Measurements from ENCODE around the gene PSD.

PSD gene

DNA sequence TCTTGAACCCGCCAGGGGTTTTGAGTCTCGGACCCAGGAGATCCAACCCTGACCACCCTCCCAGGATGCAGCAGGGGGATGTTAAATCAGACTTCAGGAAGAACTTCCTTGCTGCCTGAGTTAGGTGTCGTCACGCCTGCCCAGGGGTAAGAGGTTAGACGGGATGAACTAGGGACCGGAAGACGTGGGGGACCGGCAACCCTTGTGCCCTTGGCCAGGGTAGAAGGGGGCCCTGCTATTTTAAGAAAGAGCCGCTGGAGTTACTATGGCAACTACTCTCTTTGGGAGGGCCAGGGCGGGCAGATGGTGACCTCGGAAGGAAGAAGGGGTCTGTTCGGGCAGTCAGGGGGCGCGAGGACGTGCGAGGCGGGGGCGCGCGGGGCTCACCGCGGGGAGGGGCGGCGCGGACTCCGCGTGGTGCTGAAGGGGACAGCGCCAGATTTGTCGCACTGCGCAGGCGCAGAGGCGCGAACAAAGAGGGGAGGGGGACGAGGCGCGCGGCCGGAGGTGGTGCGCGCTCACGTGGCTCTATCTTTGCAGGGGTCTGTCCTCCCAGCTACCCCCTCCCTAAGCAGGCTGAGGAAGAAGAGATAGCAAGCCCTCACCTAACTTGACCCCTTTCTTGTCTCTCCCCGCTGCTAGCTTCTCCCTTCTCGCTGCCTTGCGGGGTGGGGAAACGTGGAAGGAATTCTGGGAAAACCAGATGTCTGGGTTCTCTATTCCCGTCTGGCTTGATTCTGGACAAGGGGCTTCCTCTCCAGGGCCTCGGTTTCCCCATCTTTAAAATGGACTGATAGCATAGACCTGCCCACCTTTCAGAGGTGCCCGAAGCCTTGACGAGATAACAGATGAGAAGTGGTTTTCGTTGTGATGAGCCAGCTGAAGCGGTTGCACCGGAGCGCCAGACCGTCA lies 940 bp upstream of the PSD start:
- POLR2A ChIA-PET: interaction anchor here (0.6 to 5.8 kb wide), 13 partner anchors 8 to 301 kb away, joined by 3 to 75 read pairs (median 4); partner anchors contain the start of genes ACTR1A, C10orf95, CUEDC2 and NFKB2
- CTCF ChIA-PET: interaction anchor here (1.0 to 4.0 kb wide), 5 partner anchors 13 to 188 kb away, joined by 4 to 14 read pairs (median 6); partner anchors contain the start of gene CUEDC2
- DNase-seq (ENCODE audit: extremely low spot score): peak; percentile 91
- TF ChIP-seq HDGF (IDR thresholded peaks at IDR 0.05; ENCODE audit: borderline replicate concordance) (no peak), FOXA1 (IDR thresholded peaks at IDR 0.05) (no peak), ARNT (IDR thresholded peaks at IDR 0.05) (no peak), BHLHE40 (IDR thresholded peaks at IDR 0.05; ENCODE audit: borderline replicate concordance) (no peak), LEF1 (IDR thresholded peaks at IDR 0.05; ENCODE audit: borderline replicate concordance) (no peak), FOXM1 (IDR thresholded peaks at IDR 0.05; ENCODE audit: borderline replicate concordance) (no peak), ZNF384 (IDR thresholded peaks at IDR 0.05) (no peak), FOXK2 (IDR thresholded peaks at IDR 0.05) (no peak), PKNOX1 (IDR thresholded peaks at IDR 0.05) (no peak), CTBP1 (IDR thresholded peaks at IDR 0.05; ENCODE audit: borderline replicate concordance) (no peak), SUZ12 (IDR thresholded peaks at IDR 0.05) (no peak), SP1 (IDR thresholded peaks at IDR 0.05) (no peak), TARDBP (IDR thresholded peaks at IDR 0.05) (no peak)

DNA sequence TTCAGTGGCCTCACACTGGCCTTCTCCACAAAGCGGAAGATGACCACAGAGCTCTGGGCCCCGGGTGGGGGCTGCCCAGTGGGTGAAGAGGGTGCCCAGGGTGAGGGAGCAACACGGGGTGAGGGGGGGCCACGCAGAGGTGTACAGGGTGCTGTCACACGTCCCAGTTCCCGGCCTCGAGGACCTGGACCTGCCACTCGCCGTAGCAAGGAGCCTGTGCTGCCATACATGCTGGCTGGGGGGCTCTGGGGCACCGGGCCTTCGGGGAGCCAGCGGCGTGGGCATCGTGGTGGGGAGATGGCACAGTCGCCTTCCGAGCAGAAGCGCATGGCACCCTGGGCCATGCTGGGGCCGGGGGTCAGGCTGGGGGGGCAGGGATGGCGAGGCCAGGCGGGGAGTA lies 1.9 kb downstream of the PSD start:
- TF ChIP-seq PKNOX1 (IDR thresholded peaks at IDR 0.05): no peak
- TF ChIP-seq FOXM1 (IDR thresholded peaks at IDR 0.05; ENCODE audit: borderline replicate concordance): no peak
- no peak for TF ChIP-seq SP1 (IDR thresholded peaks at IDR 0.05)
- no peak for TF ChIP-seq LEF1 (IDR thresholded peaks at IDR 0.05; ENCODE audit: borderline replicate concordance)
- TF ChIP-seq FOXA1 (IDR thresholded peaks at IDR 0.05): no peak
- TF ChIP-seq BHLHE40 (IDR thresholded peaks at IDR 0.05; ENCODE audit: borderline replicate concordance): no peak
- no peak for TF ChIP-seq L3MBTL2 (conservative IDR thresholded peaks at IDR 0.05)
- TF ChIP-seq ARNT (IDR thresholded peaks at IDR 0.05): no peak
- no peak for TF ChIP-seq FOXK2 (IDR thresholded peaks at IDR 0.05)
- no peak for TF ChIP-seq ZNF384 (IDR thresholded peaks at IDR 0.05)
- TF ChIP-seq TARDBP (IDR thresholded peaks at IDR 0.05): no peak
- no peak for TF ChIP-seq ELF4 (IDR thresholded peaks at IDR 0.05)
- no peak for TF ChIP-seq SUZ12 (IDR thresholded peaks at IDR 0.05)
- no peak for TF ChIP-seq HDGF (IDR thresholded peaks at IDR 0.05; ENCODE audit: borderline replicate concordance)
- no peak for TF ChIP-seq CTBP1 (IDR thresholded peaks at IDR 0.05; ENCODE audit: borderline replicate concordance)
- ChIA-PET CTCF (no interaction called here), POLR2A (no interaction called here)
- no peak for DNase-seq (ENCODE audit: extremely low spot score)

DNA sequence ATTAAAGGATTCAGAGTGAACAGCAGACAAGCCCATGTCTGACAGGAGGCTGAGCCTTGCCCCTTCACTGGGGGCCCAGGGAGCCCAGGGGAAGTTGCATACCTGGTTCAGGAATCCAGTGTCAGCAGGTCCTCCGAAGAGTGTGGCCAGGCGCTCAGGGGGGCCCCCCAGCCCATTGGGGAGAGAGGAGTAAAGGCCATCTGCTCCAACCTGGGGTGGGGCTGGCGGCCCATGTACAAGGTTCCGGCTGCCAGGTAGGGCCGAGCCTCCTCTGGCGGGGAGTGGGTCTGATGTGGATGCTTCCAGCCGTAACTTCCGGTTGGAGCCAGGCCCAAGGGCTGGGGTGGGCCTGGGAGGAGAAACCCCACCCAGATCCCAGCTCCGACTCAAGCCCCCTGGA lies 2.3 kb downstream of the PSD start:
- ChIA-PET CTCF (interaction anchor here (0.8 kb wide), 1 partner anchor 12 kb away, joined by 3 read pairs; no protein-coding TSS in a partner anchor), POLR2A (no interaction called here)
- no peak for DNase-seq (ENCODE audit: extremely low spot score)

GRCh38 chr10:102414749-102415148 lies 3.8 kb downstream of the PSD start:
- ChIA-PET POLR2A (interaction anchor here (0.7 to 1.1 kb wide), 2 partner anchors 18 to 191 kb away, joined by 3 to 4 read pairs; partner anchors contain the start of gene CUEDC2), CTCF (no interaction called here)
- TF ChIP-seq FOXM1 (IDR thresholded peaks at IDR 0.05; ENCODE audit: borderline replicate concordance) (no peak), FOXA1 (IDR thresholded peaks at IDR 0.05) (no peak), L3MBTL2 (conservative IDR thresholded peaks at IDR 0.05) (no peak), BHLHE40 (IDR thresholded peaks at IDR 0.05; ENCODE audit: borderline replicate concordance) (no peak), PKNOX1 (IDR thresholded peaks at IDR 0.05) (no peak), HDGF (IDR thresholded peaks at IDR 0.05; ENCODE audit: borderline replicate concordance) (no peak), TARDBP (IDR thresholded peaks at IDR 0.05) (no peak)
- DNase-seq (ENCODE audit: extremely low spot score): no peak

More for the DNA sequence above, 2.3 kb downstream of the PSD start:
- TF ChIP-seq NFRKB (IDR thresholded peaks at IDR 0.05): no peak
- TF ChIP-seq HDGF (IDR thresholded peaks at IDR 0.05; ENCODE audit: borderline replicate concordance): no peak
- no peak for TF ChIP-seq FOXK2 (IDR thresholded peaks at IDR 0.05)
- TF ChIP-seq FOXM1 (IDR thresholded peaks at IDR 0.05; ENCODE audit: borderline replicate concordance): no peak
- TF ChIP-seq FOXA1 (IDR thresholded peaks at IDR 0.05): no peak
- no peak for TF ChIP-seq L3MBTL2 (conservative IDR thresholded peaks at IDR 0.05)
- no peak for TF ChIP-seq PKNOX1 (IDR thresholded peaks at IDR 0.05)
- TF ChIP-seq SUZ12 (IDR thresholded peaks at IDR 0.05): no peak
- no peak for TF ChIP-seq ARNT (IDR thresholded peaks at IDR 0.05)
- TF ChIP-seq SP1 (IDR thresholded peaks at IDR 0.05): no peak
- TF ChIP-seq TARDBP (IDR thresholded peaks at IDR 0.05): no peak
- no peak for TF ChIP-seq LEF1 (IDR thresholded peaks at IDR 0.05; ENCODE audit: borderline replicate concordance)
- TF ChIP-seq CTBP1 (IDR thresholded peaks at IDR 0.05; ENCODE audit: borderline replicate concordance): no peak
- no peak for TF ChIP-seq ZNF384 (IDR thresholded peaks at IDR 0.05)
- no peak for TF ChIP-seq BHLHE40 (IDR thresholded peaks at IDR 0.05; ENCODE audit: borderline replicate concordance)
